ENCODE results near the gene KCNIP4. TPM values are rescaled to one million over a fixed set of nuclear protein-coding genes. Genes with fewer than 3 reads are reported as not detected.

Gene KCNIP4
- total RNA-seq, 1 donor from 2014 or later: not detected

DNA sequence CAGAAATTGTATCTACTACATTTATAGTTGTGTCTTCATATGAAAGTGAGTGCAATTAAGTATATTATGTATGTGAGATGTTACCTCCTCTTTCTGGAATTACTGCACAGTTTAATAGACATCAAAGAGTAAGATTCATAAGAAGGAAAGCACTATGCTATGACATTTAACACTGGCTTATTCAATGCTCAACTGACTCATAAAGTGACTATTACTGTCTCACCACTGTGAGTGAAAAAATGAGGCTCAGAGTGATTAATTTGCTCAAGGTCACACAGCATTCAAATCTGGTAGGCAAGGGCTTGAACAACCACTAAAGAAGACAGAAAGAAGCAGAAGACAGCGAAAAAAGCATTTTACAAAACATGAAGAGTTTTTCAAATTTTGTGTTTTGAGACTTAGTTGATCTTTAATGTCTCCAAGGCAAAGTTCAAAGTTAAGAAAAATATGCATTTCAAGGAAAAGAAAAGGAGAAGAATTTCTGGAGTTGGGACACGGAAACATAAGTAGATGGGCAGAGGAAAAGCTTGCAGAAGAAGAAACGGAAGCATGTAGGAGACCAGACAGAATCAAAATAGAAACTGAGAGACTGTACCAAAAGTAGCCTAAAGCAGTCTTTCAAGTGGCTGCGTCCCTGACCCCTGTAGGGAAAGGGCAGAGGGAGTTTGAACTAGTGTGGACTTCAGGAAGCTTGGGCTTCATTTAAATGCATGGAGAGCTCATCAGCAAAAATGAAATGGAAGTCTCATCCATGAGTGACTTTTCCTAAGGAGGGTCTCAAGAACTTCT, 66.3 kb downstream of the KCNIP4 start:
- no peaks in the 10 kb centered on the region for H3K4me1 ChIP-seq
- no peaks in the 10 kb centered on the region for H3K9me3 ChIP-seq
- no peak for DNase-seq
- ATAC-seq: no peak
- TF ChIP-seq, protein P1, sequence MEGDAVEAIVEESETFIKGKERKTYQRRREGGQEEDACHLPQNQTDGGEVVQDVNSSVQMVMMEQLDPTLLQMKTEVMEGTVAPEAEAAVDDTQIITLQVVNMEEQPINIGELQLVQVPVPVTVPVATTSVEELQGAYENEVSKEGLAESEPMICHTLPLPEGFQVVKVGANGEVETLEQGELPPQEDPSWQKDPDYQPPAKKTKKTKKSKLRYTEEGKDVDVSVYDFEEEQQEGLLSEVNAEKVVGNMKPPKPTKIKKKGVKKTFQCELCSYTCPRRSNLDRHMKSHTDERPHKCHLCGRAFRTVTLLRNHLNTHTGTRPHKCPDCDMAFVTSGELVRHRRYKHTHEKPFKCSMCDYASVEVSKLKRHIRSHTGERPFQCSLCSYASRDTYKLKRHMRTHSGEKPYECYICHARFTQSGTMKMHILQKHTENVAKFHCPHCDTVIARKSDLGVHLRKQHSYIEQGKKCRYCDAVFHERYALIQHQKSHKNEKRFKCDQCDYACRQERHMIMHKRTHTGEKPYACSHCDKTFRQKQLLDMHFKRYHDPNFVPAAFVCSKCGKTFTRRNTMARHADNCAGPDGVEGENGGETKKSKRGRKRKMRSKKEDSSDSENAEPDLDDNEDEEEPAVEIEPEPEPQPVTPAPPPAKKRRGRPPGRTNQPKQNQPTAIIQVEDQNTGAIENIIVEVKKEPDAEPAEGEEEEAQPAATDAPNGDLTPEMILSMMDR (IDR thresholded peaks at IDR 0.05): no peak
- no peaks in the 10 kb centered on the region for H3K27me3 ChIP-seq
- intact Hi-C loops (cut with DNase I): no loop called here
- no peaks in the 10 kb centered on the region for H3K36me3 ChIP-seq
- H3K27ac ChIP-seq: no peak overlapping the region
- no peak overlapping the region for H3K4me3 ChIP-seq

DNA sequence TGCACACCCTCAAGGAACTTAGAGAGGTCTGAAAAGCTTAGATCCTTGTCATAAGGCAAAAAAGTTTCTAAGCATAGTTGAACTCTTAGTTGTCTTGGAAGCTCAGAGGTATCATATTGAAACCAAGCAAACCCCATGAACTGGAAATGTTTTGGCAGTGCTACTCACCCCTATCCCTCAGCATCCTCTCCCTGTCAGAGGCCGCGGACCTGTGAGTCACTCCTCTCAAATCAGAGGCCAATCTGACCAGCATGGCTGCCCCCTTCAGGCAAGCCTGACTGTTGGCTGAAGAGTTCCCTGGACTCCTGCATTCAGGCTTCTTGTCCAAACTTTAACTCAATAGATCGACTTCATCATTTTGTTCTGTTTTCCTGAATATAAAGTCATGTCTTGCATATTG, 69.4 kb downstream of the KCNIP4 start:
- no peaks in the 10 kb centered on the region for H3K36me3 ChIP-seq

DNA sequence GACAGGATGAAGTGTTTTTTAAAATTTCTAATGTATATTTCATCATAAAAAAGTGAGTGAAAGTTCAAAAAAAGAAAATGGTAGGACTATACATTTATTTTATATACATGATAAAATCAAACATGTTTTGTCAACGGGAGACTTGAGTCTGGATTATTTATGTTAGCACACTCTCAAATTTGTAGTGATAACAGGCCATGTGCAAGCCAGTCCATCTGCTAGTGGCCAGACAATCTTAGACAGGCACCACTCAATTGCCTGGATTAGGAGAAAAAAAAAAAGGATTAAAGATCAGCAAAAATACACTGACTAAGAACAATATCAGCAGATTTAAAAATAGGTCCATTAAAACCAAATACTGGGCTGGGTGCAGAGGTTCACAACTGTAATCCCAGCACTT, 71.9 kb downstream of the KCNIP4 start:
- ATAC-seq (no peak), DNase-seq (no peak)
- TF ChIP-seq, protein P1 (IDR thresholded peaks at IDR 0.05): no peak
- Histone ChIP-seq H3K27ac (no peak overlapping the region), H3K4me3 (no peak overlapping the region), H3K36me3 (no peaks in the 10 kb centered on the region), H3K9me3 (no peaks in the 10 kb centered on the region), H3K27me3 (no peaks in the 10 kb centered on the region), H3K4me1 (no peaks in the 10 kb centered on the region)
- intact Hi-C loops (cut with DNase I): no loop called here

More for the DNA sequence above, 69.4 kb downstream of the KCNIP4 start:
- H3K27ac ChIP-seq: no peak overlapping the region
- no peaks in the 10 kb centered on the region for H3K27me3 ChIP-seq
- no peaks in the 10 kb centered on the region for H3K9me3 ChIP-seq
- H3K4me3 ChIP-seq: no peak overlapping the region
- ATAC-seq: no peak
- intact Hi-C loops (cut with DNase I): no loop called here
- no peaks in the 10 kb centered on the region for H3K4me1 ChIP-seq
- DNase-seq: no peak
- TF ChIP-seq, protein P1 (IDR thresholded peaks at IDR 0.05): no peak

DNA sequence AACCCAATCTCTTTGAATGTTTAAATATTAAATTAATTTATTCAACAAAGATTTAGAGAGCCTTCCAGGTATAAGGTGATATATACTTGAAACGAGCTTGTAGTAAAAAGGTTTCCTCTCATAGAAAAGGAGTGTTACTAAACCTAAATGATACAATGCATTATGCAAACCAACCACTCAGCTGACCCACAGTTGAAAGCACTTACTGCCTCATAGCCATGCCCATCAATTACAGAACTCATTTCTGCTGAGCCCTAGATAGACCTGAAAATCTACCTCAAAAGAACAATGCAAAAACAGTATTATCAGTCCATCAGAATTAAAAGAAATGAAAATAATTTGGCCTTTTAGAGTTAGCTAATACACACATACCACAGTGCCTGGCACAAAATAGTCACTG, 75.4 kb downstream of the KCNIP4 start:
- no peaks in the 10 kb centered on the region for H3K4me1 ChIP-seq
- no peak overlapping the region for H3K27ac ChIP-seq
- no peaks in the 10 kb centered on the region for H3K36me3 ChIP-seq
- H3K4me3 ChIP-seq: no peak overlapping the region
- no peaks in the 10 kb centered on the region for H3K9me3 ChIP-seq
- intact Hi-C loops (cut with DNase I): no loop called here
- H3K27me3 ChIP-seq: no peaks in the 10 kb centered on the region
- DNase-seq: no peak
- ATAC-seq: no peak
- TF ChIP-seq, protein P1 (IDR thresholded peaks at IDR 0.05): no peak

DNA sequence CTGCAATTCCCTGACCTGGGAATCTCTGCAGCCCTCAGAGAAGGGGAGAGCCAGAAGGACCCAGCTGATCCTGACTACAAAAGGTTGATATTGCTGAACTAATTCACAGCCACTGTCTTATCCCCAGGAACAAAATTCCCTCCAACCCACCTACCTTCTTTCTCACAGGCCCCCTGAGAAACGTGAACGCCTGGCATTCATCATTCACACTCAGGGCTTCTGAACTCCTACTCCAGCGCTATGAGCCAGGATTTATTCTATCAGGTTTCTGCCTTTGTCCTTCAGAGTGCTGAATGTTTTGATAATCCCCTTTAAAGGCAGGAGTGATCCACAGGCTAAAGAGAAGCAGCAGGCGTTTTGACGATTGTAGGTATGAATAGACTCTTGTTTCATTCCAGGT, 76.5 kb downstream of the KCNIP4 start:
- Histone ChIP-seq H3K27ac (no peak overlapping the region), H3K9me3 (no peaks in the 10 kb centered on the region), H3K4me3 (no peak overlapping the region), H3K27me3 (no peaks in the 10 kb centered on the region), H3K4me1 (no peaks in the 10 kb centered on the region), H3K36me3 (no peaks in the 10 kb centered on the region)
- TF ChIP-seq, protein P1 (IDR thresholded peaks at IDR 0.05): no peak
- DNase-seq: no peak
- no peak for ATAC-seq
- intact Hi-C loops (cut with DNase I): no loop called here

Data from upper lobe of right lung (tissue), 1 donor.